Fibroblast of skin of right biceps (primary cell): ENCODE data around the gene AGGF1.
A peak's percentile ranks its signal among the peaks of the same experiment; 100 is the strongest.
"Not testable (repeated sequence)": the region's sequence is repeated elsewhere in the genome, so short reads cannot be mapped to it uniquely, and the experiment has no call there.

ENCODE experiments used
- DNase-seq: peaks from one replicate; pipeline ENCODE4 v3.0.0-alpha.2; 2013

The AGGF1 gene

GRCh38 chr5:77087484-77088261 is 57.5 kb downstream of the AGGF1 start:
- DNase-seq = peak; percentile 10

- DNase-seq = no peak
These were observed 65.0 kb downstream of the AGGF1 start for GRCh38 chr5:77095189-77095588.

GRCh38 chr5:77101298-77101697 is 71.1 kb downstream of the AGGF1 start:
- peak; percentile 58 for DNase-seq

- DNase-seq = no peak
These were observed 72.3 kb downstream of the AGGF1 start for GRCh38 chr5:77102549-77102948.

- no peak for DNase-seq
These were observed 73.3 kb downstream of the AGGF1 start for GRCh38 chr5:77103457-77103856.

- DNase-seq = no peak
These were observed 74.6 kb downstream of the AGGF1 start for GRCh38 chr5:77104813-77105212.

- not testable (repeated sequence) for DNase-seq
These were observed 76.8 kb downstream of the AGGF1 start for GRCh38 chr5:77107035-77107434.
